RWPE1 (cell line): ENCODE results near the gene RNF114.
"Not testable (repeated sequence)": the region's sequence is repeated elsewhere in the genome, so short reads cannot be mapped to it uniquely, and the experiment has no call there.

Experiments used
- CTCF ChIA-PET: fragments of 350-600 bp; sonication (Branson Sonifier 250); formaldehyde crosslinking; extraction: SDS; loops from one replicate; lab custom pipeline; 2021; lab: Yijun Ruan, JAX
- POLR2A ChIA-PET: fragments of 400-600 bp; formaldehyde crosslinking; extraction: SDS; loops from one replicate; lab custom pipeline; 2020; ENCODE audit warnings: antibody characterized with exemption; ENCODE audit not compliant: low non-redundant PET; lab: Yijun Ruan, JAX
- DNase-seq: peaks from one replicate; pipeline ENCODE4 v3.0.0; 2012; ENCODE audit warnings: low spot score
- H3K27ac ChIP-seq: fragments of 450-650 bp; 2 replicates; pipeline ENCODE4 v1.5.1; 2017
- TF ChIP-seq, protein P1 (sequence below): fragments of 450-650 bp; conservative IDR thresholded peaks from 2 replicates; pipeline ENCODE4 v1.5.1; 2017; ENCODE audit warnings: low read depth, mild to moderate bottlenecking

RNF114 gene

DNA sequence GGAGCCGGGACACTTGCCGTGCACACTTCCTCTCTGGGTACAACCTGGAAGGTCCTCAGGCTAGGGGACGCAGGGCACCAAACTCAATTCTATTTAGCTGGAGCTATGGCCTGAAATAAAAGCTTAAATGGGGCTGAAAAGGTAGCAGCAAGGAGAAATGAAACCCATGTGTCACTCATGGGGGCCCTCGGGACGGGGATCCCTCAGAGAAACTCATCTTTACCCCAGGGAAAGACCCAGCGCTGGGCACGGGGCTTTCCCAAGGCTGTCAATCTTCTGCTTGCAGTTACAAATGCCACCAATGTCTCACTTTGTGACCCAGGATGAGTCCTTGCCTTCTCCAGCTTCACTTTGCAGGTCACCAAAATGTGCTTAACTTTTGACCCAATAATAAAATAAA lies 63.1 kb downstream of the RNF114 start:
- no peak overlapping the region for H3K27ac ChIP-seq
- POLR2A ChIA-PET = no interaction called here
- TF ChIP-seq, protein P1, sequence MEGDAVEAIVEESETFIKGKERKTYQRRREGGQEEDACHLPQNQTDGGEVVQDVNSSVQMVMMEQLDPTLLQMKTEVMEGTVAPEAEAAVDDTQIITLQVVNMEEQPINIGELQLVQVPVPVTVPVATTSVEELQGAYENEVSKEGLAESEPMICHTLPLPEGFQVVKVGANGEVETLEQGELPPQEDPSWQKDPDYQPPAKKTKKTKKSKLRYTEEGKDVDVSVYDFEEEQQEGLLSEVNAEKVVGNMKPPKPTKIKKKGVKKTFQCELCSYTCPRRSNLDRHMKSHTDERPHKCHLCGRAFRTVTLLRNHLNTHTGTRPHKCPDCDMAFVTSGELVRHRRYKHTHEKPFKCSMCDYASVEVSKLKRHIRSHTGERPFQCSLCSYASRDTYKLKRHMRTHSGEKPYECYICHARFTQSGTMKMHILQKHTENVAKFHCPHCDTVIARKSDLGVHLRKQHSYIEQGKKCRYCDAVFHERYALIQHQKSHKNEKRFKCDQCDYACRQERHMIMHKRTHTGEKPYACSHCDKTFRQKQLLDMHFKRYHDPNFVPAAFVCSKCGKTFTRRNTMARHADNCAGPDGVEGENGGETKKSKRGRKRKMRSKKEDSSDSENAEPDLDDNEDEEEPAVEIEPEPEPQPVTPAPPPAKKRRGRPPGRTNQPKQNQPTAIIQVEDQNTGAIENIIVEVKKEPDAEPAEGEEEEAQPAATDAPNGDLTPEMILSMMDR = no peak
- no peak for DNase-seq
- CTCF ChIA-PET = interaction anchor here (0.7 to 1.6 kb wide), 5 partner anchors 10 to 1362 kb away, joined by 3 to 11 read pairs (median 4); no protein-coding TSS in a partner anchor

DNA sequence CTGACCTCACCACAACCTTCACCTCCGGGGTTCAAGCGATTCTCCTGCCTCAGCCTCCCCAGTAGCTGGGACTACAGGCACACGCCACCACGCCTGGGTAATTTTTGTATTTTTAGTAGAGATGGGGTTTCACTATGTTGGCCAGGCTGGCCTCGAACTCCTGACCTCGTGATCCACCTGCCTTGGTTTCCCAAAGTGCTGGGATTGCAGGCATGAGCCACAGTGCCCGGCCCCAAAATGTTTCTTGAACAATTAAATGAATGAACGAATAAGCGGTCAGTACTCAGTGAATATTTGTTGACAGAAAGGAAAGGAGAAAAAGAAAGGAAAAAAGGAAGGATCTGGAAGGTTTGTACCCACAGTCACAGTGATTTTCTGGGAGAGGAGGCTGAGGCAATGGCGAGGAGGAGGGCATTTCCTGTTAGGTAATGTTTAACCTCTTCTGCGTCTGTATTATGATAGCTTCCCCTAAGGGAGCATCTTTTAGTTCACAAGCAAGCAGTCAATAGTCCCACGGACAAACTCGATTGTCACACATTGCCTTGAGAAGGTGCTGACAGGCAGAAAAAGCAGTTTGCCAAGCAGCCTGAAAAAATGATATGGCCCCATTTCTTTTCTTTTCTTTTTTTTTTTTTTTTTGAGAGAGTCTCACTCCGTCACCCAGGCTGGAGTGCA lies 64.5 kb downstream of the RNF114 start:
- DNase-seq, POLR2A ChIA-PET, H3K27ac ChIP-seq: not testable (repeated sequence)
- CTCF ChIA-PET = interaction anchor here (0.6 to 1.7 kb wide), 2 partner anchors 13 to 71 kb away, joined by 3 to 5 read pairs; no protein-coding TSS in a partner anchor

GRCh38 chr20:50001784-50002311 lies 65.7 kb downstream of the RNF114 start:
- ChIA-PET POLR2A (no interaction called here), CTCF (interaction anchor here (0.6 to 1.7 kb wide), 4 partner anchors 23 to 459 kb away, joined by 3 to 6 read pairs (median 5); no protein-coding TSS in a partner anchor)
- no peak for DNase-seq
- H3K27ac ChIP-seq = no peak overlapping the region
- TF ChIP-seq, protein P1 = no peak

- CTCF ChIA-PET = interaction anchor here (1.2 kb wide), 1 partner anchor 176 kb away, joined by 3 read pairs; no protein-coding TSS in a partner anchor
- peak; percentile 72 for DNase-seq
- POLR2A ChIA-PET = no interaction called here
- TF ChIP-seq, protein P1 = no peak
- peak overlapping the region; percentile 55 for H3K27ac ChIP-seq
Measured at GRCh38 chr20:50003253-50003656, 67.1 kb downstream of the RNF114 start.
